GM21737 (cell line): ENCODE data around the gene SLAIN1.

Source experiments
- ATAC-seq: cut with Tn5 transposase; IDR thresholded peaks from one replicate; pipeline ENCODE4 v1.9.1; 2021; ENCODE audit warnings: mild to moderate bottlenecking, moderate library complexity; ENCODE audit not compliant: unreplicated experiment

Gene SLAIN1

DNA sequence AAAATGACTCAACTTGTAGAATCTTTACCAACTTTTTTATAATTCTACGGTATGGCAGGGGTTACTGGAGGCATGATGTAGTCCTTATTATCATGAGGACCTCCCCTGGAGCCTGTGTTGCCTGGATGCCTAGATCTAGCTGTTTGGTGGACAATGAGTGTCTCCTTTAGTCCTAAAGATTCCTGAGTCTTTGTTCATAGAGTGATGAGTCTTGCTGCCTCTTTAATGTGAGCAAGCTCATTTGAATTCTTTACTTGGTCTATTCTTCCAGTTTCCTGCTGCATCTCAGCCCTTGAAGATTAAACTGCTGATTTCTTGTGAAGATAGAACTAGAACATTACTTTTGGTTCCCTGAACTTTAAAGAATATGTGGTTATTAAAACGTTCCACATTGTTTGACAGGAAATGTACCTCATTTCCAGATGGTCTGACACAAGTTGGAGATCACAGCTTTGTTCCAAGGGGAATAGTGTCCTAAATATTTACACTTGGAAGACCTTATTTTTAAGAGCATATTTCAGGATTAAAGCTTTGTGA, 51.9 kb downstream of the SLAIN1 start:
- ATAC-seq, result no peak

DNA sequence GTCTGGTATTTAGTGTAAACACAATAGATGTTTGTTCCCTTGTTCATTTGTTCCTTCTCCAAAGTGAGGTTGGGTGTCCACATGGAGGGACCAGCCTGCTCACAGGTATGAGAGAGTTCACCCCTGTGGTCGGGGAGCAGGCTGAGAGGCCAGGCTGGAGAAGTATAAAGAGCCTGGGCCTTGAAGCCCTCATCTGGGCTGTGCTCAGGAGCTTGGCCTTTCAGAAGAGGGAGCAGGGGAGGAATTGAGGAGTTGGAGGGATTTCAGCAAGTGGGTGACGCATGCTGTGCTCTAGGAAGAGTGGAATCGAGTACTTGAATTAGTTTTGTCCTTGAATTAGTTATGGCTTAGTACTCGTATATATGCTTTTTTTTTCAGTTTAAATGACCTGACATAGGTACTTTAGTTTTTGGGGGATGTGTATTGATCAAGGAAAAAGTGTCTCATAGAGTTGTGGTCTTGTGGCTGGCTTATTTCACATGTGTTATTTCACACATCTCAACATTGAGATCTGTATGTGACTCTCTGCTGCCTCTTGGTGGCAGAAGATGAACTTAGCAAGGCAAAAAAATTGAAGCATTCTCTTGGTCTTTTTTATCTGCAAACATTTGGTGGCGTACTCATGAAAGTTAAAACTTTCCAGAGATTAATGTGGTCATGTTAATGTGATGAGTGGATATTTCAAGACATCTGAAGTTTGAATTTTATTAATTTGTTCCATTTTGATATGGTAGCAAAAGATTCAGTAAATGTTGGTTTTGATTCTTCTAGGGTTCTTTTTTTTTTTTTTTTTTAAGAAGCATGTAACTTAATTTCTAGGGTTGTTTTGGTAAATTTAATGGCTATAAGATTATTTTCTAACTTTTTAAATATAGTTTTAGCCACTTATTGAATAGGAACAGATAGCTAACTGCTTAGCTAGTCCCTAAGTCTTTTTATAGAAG, 54.3 kb downstream of the SLAIN1 start:
- ATAC-seq, result peak; percentile 87

DNA sequence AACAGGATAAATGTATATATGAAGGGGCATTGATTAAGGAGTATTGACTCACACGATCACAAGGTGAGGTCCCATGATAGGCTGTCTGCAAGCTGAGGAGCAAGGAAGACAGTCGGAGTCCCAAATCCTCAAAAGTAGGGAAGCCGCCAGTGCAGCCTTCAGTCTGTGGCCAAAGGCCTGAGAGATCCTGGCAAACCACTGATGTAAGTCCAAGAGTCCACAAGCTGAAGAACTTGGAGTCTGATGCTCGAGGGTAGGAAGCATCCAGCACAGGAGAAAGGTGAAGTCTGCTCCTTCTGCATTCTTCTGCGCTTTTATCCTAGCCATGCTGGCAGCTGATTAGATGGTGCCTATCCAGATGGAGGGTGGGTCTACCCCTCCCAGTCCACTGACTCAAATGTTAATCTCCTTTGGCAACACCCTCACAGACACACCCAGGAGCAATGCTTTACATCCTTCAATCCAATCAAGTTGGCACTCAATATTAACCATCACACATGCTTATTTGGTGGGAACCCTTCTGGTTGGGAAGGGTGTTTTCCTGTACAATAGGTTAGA, 55.1 kb downstream of the SLAIN1 start:
- ATAC-seq, result no peak

DNA sequence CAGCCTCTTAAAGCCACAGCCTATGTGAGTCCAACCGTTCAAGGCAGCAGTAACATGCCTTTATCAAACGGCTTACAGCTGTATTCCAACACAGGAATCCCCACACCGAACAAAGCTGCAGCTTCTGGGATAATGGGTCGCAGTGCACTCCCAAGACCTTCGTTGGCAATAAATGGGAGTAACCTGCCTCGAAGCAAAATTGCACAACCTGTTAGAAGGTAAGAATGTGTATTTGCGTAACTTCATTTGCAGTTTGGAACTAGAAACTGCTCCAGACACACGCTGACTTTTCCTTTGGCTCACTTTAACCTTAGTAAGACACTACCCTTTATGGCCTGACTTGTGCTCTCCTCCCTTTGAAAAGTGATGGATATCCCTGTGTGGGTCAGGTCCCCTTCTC, 63.4 kb downstream of the SLAIN1 start:
- no peak for ATAC-seq

DNA sequence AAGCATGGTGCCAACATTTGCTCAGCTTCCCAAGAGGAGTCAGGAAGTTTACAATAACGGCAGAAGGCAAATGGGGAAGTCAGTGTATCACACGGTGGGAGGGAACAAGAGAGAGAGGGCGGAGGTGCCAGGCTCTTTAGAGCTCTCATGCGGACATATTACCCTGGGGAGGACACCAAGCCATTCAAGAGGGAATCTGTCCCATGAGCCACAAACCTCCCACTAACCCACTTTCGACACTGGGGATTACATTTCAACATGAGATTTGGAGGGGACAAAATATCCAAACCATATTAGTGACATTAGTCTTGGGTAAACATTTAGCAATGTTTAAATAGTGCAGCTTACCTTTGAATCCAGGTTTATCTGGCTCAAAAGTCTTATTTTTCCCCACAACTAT, 69.9 kb downstream of the SLAIN1 start:
- no peak for ATAC-seq

DNA sequence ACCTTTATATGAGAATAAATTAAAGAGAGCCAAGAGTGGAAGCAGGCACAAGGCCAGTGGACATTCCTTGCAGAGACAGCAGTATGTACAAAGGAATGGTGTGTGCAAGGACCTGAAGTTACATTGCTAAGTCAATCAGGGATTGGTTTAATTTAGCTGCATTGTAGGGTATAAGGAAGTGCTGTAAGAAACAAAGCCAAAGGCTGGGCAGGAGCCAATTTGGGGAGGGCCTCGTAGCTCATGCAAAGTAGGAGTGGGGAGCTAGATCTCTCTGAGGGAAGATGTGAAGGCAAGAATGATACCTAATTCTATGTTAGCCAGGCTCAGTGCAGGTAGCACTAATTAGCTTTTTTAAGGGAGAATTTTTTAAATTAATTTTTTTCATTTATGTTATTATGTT, 76.7 kb downstream of the SLAIN1 start:
- ATAC-seq, result no peak

DNA sequence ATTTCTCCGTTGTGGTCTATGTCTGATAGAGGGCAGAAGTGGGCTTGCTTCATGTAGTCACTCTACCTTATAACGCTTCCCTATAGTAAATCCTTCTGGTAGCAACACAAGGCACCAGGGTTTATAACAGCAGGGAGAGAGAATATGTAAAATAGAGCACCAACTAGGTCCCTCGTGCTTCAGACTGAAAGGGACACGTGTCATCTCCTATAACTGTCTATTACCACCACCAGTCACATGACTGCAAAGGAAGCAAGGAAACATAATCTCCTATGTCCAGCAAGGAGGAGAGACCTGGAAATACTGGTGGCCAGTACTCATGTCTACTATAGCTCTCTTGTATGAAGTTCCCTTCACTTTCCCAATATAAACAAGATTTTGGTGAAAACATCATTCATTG, 79.2 kb downstream of the SLAIN1 start:
- ATAC-seq, result no peak

DNA sequence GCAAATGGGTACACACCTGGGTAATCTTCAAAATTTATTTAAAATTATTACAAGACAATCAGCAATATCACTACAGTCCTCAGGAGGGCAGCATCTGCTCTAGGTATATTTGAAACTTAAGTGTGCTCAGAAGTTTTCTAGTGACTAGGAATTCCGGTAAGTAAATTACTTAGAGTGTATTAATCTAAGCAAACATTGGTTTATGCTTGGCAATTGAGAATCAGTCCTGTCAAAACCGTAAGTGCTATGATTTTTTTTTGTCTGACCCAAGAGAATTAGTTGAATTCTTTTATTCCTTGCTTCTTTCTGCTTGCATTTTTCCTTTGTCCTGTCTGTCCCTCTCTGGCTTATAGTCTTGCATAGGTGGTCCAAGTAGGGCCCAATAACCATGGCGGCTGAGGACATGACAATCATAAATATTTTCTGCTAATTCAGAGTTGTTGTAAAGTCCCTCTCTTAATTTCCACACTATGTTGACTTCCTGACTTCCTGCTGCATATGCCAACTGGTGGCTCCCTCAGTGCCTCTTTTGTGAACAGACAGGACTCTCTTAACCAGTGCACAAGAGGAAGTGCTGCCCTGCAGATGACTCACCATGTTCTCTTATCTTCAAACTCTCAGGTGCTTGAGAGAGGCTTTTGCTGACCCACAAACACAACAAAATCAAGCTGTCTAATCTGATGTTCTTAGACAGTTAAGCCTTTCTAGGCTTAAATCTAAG, 82.2 kb downstream of the SLAIN1 start:
- ATAC-seq, result peak; percentile 77

DNA sequence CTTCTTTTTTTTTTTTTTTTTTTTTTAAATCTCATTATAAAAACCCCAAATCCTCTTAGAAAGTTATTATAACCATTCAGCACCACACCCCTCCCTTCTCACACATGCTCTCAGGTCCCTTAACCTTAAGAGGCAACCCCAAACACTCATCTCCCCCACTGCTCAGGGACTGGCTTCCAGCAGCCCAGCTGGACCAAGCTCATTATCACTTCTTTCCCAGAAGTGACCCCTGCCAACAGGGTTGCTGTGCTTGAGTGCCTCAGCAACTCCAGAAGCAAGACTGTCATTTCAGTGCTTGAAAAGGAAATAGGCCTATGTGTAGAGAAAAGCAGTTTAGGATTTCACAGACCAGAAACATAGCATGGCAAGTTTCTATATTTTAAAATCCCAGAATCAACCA, 84.3 kb downstream of the SLAIN1 start:
- ATAC-seq, result no peak

DNA sequence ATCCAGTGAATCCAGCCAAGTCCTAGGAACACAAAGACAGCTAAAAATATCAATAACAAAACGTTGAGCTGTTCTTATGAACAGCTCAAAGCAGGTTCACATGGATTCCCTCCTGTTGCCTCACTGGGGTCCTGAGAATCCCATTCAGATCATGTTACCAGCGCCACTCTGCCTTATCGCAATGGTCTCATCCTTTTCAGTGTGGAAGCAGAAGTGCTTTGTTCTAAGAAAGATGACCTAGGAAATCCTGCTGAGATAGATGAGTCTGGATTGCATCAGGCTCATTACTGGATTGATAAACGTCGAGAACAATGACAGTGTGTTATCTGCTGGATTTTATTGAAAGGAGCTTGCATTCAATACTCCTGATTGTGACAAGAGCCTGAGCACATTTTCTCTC, 87.0 kb downstream of the SLAIN1 start:
- no peak for ATAC-seq

DNA sequence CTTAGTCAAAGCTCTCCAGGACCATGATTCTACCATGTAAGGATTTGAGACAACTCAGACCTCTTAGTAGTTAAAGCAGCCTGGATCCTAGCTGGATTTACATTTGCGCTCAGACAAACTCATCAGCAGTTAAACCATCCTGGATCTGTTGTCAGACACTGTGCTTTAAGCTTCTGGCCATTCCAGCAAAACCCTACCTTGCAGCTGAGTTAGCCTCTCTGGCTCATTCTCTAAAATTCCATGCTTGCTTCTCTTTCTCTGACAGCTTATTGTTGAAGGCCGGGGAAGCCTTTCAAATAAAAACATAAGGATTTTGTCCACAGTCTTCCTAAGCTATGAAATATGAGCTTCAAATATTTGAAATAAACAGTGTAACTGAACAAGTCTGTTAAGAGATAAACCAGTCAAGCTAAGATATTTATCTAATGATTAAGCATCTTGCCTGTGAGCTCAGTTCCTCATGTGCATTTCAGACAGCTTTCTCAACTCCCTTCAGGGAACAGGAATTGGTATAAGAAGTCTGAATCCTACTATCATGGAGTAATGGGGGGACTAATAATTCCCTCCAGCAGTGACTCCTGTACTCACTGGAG, 89.3 kb downstream of the SLAIN1 start:
- ATAC-seq, result no peak

DNA sequence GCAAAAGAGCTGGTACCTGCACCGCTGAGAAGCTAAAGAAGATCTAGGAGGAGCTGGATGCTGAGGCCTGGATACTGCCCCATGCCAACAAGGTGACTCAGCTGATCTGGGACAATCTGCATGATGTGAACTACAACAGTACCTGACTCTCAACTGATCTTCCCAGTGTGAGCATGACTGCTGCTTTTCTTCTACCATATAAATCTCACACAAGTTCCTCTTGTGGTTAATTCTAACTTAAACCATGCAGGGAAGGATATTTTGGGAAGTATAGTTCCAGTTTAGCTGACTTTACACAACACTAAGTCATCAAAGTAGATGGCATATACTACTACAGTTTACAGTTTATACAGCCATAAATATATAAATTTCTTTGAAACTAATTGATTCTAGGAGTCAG, 91.9 kb downstream of the SLAIN1 start:
- no peak for ATAC-seq

DNA sequence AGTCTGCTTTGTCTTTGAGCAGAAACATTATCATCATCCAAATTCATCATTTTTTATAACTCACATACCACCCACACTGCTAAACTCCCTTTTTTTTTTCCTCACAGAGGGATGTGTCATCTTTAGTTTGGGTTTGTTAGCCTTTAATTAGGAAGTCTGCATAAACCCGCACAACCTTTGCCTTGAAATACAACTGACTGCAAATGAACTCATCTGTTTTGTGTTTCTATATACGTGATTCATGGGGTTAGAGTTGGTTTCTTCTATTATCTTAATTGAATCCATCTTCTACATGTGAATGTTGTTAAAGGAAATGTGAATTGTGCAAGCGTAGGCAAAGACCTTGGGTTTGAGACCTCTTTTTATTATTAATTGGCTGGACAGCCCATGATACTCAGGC, 102.7 kb downstream of the SLAIN1 start:
- no peak for ATAC-seq

DNA sequence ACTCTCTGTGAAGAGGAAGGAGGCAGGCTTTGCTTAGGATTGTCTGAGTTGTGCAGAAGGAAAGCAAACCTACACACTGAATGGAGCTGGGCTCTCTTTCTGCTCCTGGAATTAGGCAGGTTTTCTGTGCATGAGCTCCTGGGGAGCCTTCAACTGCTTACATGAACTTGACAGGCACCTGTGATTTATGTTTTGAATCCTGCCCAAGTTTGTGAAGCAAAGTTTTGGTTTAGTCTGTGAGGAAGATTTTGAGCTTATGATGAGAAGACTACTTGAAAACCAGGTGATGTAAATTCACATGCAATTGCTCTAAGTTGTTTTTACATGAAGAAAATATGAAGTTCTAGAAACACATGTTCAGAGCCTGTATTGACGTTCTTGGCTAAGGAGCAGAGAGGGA, 109.0 kb downstream of the SLAIN1 start:
- no peak for ATAC-seq

DNA sequence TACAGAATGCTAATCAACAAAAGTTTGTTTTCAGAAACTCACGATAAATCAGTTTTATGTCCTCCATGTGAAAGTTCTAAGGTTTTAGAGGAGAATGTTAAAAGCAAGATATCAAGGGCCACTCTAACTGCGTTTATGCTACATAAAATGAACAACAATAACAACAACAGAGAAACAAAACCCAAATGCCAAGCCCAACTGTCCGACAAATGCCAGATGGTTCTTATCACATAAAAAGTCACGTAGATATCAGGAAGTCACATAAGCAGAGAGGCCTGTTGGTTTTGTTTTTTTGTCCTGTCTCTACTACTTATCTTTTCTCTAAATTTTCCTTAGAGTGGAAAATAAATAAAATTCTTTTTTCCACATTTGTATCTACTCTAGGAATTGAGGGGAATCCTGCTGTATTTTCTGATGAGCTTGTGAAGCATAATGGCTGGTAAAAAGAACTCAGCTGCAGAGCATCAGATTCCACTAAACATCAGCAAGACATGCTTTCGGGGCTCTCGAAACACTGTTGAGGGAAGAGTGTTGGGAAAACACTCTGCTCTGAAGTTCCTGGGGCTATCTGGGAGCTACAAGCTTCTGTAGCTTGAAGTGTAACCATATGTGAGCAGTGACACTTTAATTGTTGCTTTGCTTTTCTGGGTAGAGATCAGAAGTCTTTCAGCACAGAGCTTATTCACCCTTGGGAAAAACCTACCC, 110.1 kb downstream of the SLAIN1 start:
- no peak for ATAC-seq

DNA sequence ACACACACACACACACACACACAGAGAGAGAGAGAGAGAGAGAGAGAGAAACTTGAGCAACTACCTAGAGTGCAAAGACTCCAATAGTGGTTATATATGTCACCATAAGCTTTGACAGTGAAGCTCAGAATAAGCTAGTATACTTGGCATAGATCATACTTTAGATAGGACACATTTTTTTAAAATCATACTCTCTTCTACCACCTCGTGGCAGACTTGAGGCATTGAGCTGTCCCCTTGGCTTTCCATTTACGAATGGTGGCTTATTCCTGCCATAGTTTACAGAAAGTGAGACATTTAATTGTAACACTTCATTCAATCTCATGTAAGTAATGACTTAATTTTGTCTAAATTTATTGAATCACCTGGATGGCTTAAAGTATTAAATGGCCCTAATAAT, 112.9 kb downstream of the SLAIN1 start:
- ATAC-seq, result peak; percentile 88

DNA sequence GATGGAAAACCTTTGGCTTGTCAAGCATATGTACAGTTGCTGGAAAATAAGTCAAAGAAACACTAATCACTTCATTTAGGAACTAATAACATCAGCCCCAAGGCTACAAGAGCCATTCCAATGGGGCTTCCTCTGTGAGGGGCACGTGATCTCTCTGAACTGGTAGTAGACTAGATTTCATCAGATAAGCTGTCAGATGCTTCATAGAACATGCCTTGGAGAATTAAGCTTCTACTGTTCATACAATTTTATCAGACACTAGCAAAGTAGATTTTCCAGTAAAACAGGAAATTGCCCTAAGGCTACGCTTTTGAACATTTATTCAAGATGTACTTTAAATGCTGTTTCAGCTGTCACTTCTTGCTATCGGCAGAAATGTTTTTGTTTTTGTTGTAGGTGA, 113.4 kb downstream of the SLAIN1 start:
- no peak for ATAC-seq

DNA sequence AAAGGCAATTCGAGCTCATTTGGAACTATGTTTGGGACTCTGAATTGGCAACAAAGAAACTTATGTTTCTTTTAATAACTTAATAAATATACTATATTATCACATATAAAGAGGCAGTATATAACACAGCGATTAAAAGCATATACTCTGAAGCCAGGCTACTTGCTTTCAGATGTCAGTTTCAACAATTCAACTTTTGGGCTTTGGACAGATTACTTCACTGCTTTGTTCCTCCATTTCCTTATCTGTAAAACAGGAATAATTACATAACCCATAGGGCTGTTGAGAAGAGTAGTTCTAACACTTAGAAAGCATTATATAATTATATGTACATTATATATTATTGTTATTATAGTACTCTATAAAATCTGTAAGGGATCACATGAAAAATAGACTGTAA, 113.9 kb downstream of the SLAIN1 start:
- no peak for ATAC-seq

DNA sequence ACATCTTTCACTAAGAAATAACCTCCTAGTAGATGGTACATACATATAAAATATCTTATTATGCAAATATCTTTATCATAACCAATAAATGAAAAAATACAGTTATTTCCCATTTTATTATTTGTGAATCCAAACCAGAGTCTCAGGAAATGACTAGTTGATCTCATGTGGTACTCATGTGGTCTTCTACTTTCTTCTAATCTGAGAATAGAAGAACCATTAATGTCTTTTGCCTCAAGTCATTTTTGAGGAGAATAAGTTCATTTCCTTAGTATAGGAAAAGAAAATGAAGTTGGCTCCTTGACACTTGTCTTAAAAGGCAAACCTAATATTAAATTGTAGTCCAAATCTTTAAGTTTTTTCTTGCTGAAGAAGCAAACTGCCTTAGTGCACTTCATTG, 114.5 kb downstream of the SLAIN1 start:
- ATAC-seq, result no peak
